Stimulated activated naive B cell treated with anti-CD40 and anti-IgM and Interleukin-4, amounts not matched to agents 10 μg/mL and 1 μg/mL and 100 μg/mL, for 72 hours (primary cell): ENCODE data around the gene TMEM178B.
"Not testable (repeated sequence)": the region's sequence is repeated elsewhere in the genome, so short reads cannot be mapped to it uniquely, and the experiment has no call there.

Experiments used
- ATAC-seq, 2 donors: fragments of 150-1000 bp; cut with Tn5 transposase; replicated peaks; 2 replicates each; pipeline ENCODE4 v1.10.0; 2021; ENCODE audit warnings: moderate library complexity in 1 of 2
- DNase-seq: peaks from one replicate; pipeline ENCODE4 v3.0.0; 2021
- H3K27ac Mint-ChIP-seq: one replicate; pipeline ENCODE4 v1.8.0; 2022; ENCODE audit warnings: mild to moderate bottlenecking, mixed read lengths
- H3K27me3 Mint-ChIP-seq, 2 donors: one replicate each; pipeline ENCODE4 v1.8.0; 2022; ENCODE audit warnings: mixed read lengths in 2 of 2
- H3K36me3 Mint-ChIP-seq, 2 donors: one replicate each; pipeline ENCODE4 v1.8.0; 2022; ENCODE audit warnings: mixed read lengths in 2 of 2, mild to moderate bottlenecking in 1 of 2
- H3K4me1 Mint-ChIP-seq, 2 donors: one replicate each; pipeline ENCODE4 v1.8.0; 2022; ENCODE audit warnings: mixed read lengths in 2 of 2, mild to moderate bottlenecking in 1 of 2
- H3K4me3 Mint-ChIP-seq, 2 donors: one replicate each; pipeline ENCODE4 v1.8.0; 2022; ENCODE audit warnings: mild to moderate bottlenecking in 2 of 2, mixed read lengths in 2 of 2, moderate library complexity in 1 of 2
- H3K9me3 Mint-ChIP-seq, 2 donors: one replicate each; pipeline ENCODE4 v1.8.0; 2022; ENCODE audit warnings: mixed read lengths in 2 of 2, mild to moderate bottlenecking in 1 of 2

TMEM178B gene

DNA sequence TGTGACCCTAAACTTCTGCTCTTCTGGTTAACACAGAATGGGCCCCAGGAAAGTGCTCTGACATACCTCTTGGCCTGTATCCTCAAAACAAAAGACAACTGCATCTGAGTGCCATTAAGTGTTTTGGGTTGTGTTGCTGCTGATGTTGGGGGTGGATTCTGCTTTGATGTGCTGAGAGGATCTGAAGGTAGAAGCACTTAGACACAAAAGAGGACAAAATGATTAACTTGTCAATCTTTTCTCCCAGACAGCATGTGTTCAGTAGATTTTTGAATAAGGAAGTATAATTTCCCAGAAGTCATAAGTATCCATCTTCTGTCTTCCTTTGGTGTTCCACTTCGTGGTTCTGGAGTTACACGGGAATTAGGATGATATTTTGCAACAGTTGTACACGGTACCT lies 16.1 kb upstream of the TMEM178B start:
- H3K27ac Mint-ChIP-seq: no peak overlapping the region
- H3K9me3 Mint-ChIP-seq: peaks cover 4 to 7% of the 10 kb centered on the region in 2 donors
- H3K4me3 Mint-ChIP-seq: no peak overlapping the region
- peaks cover 28 to 34% of the 10 kb centered on the region in 2 donors for H3K27me3 Mint-ChIP-seq
- DNase-seq: no peak
- no peak for ATAC-seq
- H3K4me1 Mint-ChIP-seq: peaks cover 4% of the 10 kb centered on the region in 2 donors
- peaks cover 1 to 4% of the 10 kb centered on the region in 2 donors for H3K36me3 Mint-ChIP-seq

- H3K27me3 Mint-ChIP-seq: peaks cover 41 to 52% of the 10 kb centered on the region in 2 donors
- DNase-seq, H3K36me3 Mint-ChIP-seq, H3K9me3 Mint-ChIP-seq, H3K4me3 Mint-ChIP-seq, H3K27ac Mint-ChIP-seq, ATAC-seq: not testable (repeated sequence)
- peaks cover 11 to 19% of the 10 kb centered on the region in 2 donors for H3K4me1 Mint-ChIP-seq
Measured at GRCh38 chr7:141067856-141068255, 6.0 kb upstream of the TMEM178B start.

GRCh38 chr7:141071260-141071854 lies 2.5 kb upstream of the TMEM178B start:
- Mint-ChIP-seq H3K4me1 (peaks cover 15 to 35% of the 10 kb centered on the region in 2 donors), H3K27me3 (peaks cover 51 to 70% of the 10 kb centered on the region in 2 donors), H3K4me3 (peak overlapping the region; percentile 63 to 80), H3K9me3 (no peaks in the 10 kb centered on the region), H3K36me3 (no peaks in the 10 kb centered on the region), H3K27ac (no peak overlapping the region)
- ATAC-seq (peak in 1 of 2 donors; percentile 37), DNase-seq (peak; percentile 11)

DNA sequence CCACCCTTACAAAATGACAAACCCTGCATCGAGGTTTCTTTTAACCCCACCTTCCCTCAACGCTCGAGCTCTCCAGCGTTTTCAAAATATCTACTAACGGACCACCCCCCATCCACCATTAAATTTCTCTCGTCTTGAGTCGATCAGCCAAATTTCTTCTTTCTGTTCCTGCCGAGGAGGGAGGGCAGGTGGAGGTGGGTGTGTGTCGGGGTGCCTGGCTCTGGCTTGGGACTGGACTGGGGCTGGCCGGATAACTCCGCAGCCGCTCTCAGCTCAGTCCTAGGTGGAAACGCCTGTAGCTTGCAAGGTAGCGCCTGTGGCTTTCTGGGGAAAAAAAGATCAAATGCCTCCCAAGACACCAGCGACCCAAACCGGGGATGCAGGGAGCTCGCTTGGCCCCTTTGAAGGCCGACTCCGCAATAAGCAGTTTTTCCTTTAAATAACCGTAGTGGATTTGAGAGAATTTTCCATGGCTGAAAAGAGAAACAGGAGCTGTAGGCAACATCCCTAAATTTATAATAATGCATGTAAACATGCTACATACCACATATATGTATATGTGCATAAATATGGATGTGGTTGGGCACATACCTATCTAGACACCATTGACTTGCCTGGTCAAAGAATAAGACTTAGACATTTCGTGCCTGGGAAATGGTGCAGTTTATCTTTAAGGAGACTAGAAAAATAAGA lies 1.9 kb upstream of the TMEM178B start:
- Mint-ChIP-seq H3K4me3 (peak overlapping the region; percentile 63 to 82), H3K27me3 (peaks cover 51 to 70% of the 10 kb centered on the region in 2 donors), H3K9me3 (no peaks in the 10 kb centered on the region), H3K36me3 (no peaks in the 10 kb centered on the region), H3K27ac (peak overlapping the region; percentile 56), H3K4me1 (peaks cover 15 to 35% of the 10 kb centered on the region in 2 donors)
- DNase-seq (no peak), ATAC-seq (no peak)

GRCh38 chr7:141072548-141073172 lies 1.2 kb upstream of the TMEM178B start:
- Mint-ChIP-seq H3K36me3 (no peaks in the 10 kb centered on the region), H3K9me3 (no peaks in the 10 kb centered on the region), H3K4me3 (peak overlapping the region; percentile 82 to 84), H3K27me3 (peaks cover 51 to 69% of the 10 kb centered on the region in 2 donors), H3K27ac (peak overlapping the region; percentile 57), H3K4me1 (peaks cover 15 to 35% of the 10 kb centered on the region in 2 donors)
- peak; percentile 63 to 73 for ATAC-seq
- DNase-seq: peak; percentile 4

GRCh38 chr7:141073173-141073640 lies 657 bp upstream of the TMEM178B start:
- H3K4me3 Mint-ChIP-seq: peak overlapping the region; percentile 82 to 84
- DNase-seq: peak; percentile 1
- peaks cover 15 to 35% of the 10 kb centered on the region in 2 donors for H3K4me1 Mint-ChIP-seq
- no peaks in the 10 kb centered on the region for H3K36me3 Mint-ChIP-seq
- peak; percentile 48 to 53 for ATAC-seq
- no peaks in the 10 kb centered on the region for H3K9me3 Mint-ChIP-seq
- no peak overlapping the region for H3K27ac Mint-ChIP-seq
- peaks cover 46 to 63% of the 10 kb centered on the region in 2 donors for H3K27me3 Mint-ChIP-seq

DNA sequence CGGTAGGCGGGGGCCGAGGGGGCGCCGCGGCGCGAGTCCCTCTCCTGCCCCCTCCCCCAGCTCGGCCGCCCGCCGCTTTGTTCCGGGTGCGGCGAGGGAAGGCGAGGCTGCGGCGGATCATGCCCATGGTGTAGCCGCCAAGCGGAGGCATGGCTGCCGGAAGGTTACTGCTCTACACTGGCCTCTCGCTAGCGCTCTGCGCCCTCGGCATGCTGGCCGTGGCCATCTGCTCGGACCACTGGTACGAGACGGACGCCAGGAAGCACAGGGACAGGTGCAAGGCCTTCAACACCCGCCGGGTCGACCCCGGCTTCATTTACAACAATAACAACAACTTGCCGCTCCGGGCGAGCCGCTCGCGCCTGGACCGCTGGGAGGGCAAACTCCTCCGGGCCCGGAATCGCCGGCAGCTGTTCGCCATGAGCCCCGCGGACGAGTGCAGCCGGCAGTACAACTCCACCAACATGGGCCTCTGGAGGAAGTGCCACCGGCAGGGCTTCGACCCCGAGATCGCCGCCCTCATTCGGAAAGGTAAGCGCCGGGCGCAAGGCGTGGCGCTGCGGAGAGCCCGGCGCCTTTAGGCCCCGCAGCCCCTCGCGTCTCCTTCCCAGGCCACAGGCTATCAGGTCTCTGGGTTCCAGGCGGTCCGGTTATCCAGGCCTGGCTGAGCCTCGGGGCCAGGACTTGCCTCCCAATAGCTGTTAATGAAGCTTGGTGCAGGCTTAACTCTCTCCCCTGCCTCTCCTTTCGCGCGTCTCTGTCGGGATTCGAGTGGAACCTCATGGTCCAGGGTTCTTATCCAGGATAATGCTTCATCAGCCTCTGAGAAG lies 513 bp downstream of the TMEM178B start:
- Mint-ChIP-seq H3K9me3 (no peaks in the 10 kb centered on the region), H3K4me3 (peak overlapping the region; percentile 78 to 81), H3K27ac (peak overlapping the region; percentile 20), H3K36me3 (no peaks in the 10 kb centered on the region), H3K27me3 (peaks cover 35 to 52% of the 10 kb centered on the region in 2 donors), H3K4me1 (peaks cover 15 to 35% of the 10 kb centered on the region in 2 donors)
- DNase-seq: peak; percentile 1
- ATAC-seq: peak; percentile 44 to 61

DNA sequence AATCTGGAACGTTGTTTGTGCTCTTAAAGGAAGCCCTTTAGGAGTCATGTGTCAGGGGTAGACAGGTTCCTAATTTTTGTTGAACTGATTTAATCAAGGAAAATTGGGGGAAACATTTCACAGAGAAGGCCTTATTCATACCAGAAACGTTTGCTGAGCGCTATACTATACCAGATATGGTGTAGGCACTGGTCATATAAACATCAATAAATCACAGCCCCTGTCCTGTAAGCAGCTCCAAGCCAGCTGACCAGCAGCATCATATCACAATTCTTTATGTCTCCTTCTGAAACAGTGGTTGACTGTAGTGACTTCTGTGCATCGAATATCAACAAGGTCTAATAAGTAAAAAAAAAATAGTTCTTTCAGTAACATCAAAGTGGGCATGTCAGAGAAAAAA lies 1.1 kb downstream of the TMEM178B start:
- H3K27ac Mint-ChIP-seq: peak overlapping the region; percentile 20
- DNase-seq (no peak), ATAC-seq (no peak)
- peaks cover 15 to 35% of the 10 kb centered on the region in 2 donors for H3K4me1 Mint-ChIP-seq
- no peaks in the 10 kb centered on the region for H3K36me3 Mint-ChIP-seq
- peaks cover 34 to 48% of the 10 kb centered on the region in 2 donors for H3K27me3 Mint-ChIP-seq
- no peaks in the 10 kb centered on the region for H3K9me3 Mint-ChIP-seq
- peak overlapping the region; percentile 78 to 81 for H3K4me3 Mint-ChIP-seq

DNA sequence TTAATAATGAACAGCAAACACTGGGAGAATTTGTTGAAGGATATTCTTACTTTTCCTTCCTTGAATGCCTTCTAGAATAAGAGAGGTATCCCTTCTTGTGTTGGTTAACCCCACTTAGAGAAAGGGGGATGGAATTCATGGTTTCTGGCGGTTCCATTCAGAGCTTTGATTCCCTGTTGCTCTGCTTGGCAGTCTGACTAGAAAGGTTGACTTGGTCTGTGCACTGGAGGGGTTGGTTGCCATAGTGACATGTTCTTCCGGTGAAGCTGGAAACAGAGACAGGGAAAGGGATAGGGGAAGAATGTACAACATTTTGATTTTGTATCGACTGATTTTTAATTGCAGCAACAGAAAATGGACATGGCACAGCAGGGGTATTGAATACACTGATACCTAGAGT lies 2.5 kb downstream of the TMEM178B start:
- DNase-seq (no peak), ATAC-seq (no peak)
- Mint-ChIP-seq H3K4me1 (peaks cover 11 to 30% of the 10 kb centered on the region in 2 donors), H3K27ac (no peak overlapping the region), H3K9me3 (no peaks in the 10 kb centered on the region), H3K4me3 (no peak overlapping the region), H3K36me3 (no peaks in the 10 kb centered on the region), H3K27me3 (peaks cover 24 to 38% of the 10 kb centered on the region in 2 donors)

DNA sequence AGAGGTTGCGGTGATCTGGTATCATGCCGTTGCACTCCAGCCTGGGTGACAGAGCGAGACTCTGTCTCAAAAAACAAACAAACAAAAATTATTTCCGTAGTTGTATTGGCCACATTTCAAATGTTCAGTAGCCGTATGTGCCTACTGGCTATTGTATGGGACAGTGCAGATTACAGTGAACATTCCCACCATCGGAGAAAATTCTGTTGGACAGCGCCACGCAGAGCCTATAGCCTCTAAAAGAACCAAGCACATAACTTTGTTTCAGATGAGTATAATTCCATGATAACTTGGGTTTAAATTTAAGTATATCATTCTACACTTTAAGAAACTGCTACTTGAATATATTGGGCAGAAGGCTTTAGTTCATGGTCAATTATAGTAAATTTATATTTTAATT lies 5.4 kb downstream of the TMEM178B start:
- DNase-seq (no peak), ATAC-seq (no peak)
- Mint-ChIP-seq H3K9me3 (no peaks in the 10 kb centered on the region), H3K27me3 (peaks cover 29 to 36% of the 10 kb centered on the region in 2 donors), H3K4me3 (no peak overlapping the region), H3K4me1 (peaks cover 2 to 8% of the 10 kb centered on the region in 2 donors), H3K27ac (no peak overlapping the region), H3K36me3 (no peaks in the 10 kb centered on the region)

DNA sequence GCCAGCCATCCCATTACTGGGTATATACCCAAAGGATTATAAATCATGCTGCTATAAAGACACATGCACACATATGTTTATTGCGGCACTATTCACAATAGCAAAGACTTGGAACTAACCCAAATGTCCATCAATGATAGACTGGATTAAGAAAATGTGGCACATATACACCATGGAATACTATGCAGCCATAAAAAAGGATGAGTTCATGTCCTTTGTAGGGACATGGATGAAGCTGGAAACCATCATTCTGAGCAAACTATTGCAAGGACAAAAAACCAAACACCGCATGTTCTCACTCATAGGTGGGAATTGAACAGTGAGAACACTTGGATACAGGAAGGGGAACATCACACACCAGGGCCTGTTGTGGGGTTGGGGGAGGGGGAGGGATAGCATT lies 15.6 kb downstream of the TMEM178B start:
- H3K27me3 Mint-ChIP-seq: peaks cover 16 to 23% of the 10 kb centered on the region in 2 donors
- not testable (repeated sequence) for H3K4me3 Mint-ChIP-seq, DNase-seq, H3K4me1 Mint-ChIP-seq, H3K27ac Mint-ChIP-seq, H3K36me3 Mint-ChIP-seq, ATAC-seq, H3K9me3 Mint-ChIP-seq

- no peak for ATAC-seq
- Mint-ChIP-seq H3K9me3 (no peaks in the 10 kb centered on the region), H3K27me3 (peaks cover 5 to 6% of the 10 kb centered on the region in 2 donors), H3K36me3 (no peaks in the 10 kb centered on the region), H3K27ac (no peak overlapping the region), H3K4me1 (no peaks in the 10 kb centered on the region), H3K4me3 (no peak overlapping the region)
- no peak for DNase-seq
Measured at GRCh38 chr7:141094336-141095070, 20.6 kb downstream of the TMEM178B start.

DNA sequence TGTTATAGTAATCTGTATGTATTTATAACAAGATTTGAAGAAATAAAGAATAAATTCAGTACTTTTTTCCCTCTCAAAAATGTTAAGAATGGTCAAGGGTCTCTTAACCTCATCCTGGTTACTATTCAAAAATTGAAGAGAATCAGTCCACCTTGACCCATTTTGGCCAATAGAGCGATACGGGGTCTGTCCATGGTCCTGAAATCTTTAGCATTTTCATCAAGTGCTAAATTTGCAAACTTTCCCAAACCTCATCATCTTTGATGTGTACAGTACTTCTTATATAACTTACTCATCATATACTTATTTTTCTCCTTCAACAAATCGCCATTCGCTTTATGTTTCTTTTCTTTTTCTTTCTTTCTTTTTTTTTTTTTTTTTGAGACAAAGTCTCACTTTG lies 23.6 kb downstream of the TMEM178B start:
- no peak for ATAC-seq
- no peak overlapping the region for H3K4me3 Mint-ChIP-seq
- H3K4me1 Mint-ChIP-seq: no peaks in the 10 kb centered on the region
- no peak overlapping the region for H3K27ac Mint-ChIP-seq
- no peaks in the 10 kb centered on the region for H3K9me3 Mint-ChIP-seq
- DNase-seq: no peak
- H3K27me3 Mint-ChIP-seq: peaks cover 6 to 10% of the 10 kb centered on the region in 2 donors
- H3K36me3 Mint-ChIP-seq: no peaks in the 10 kb centered on the region
